DMS 273 treated with DMSO at 0.1 percent for 48 hours (cell line): ENCODE data around the gene ASB3.
"Not testable (repeated sequence)": the region's sequence is repeated elsewhere in the genome, so short reads cannot be mapped to it uniquely, and the experiment has no call there.

Experiments used
- DNase-seq: peaks from one replicate; lab custom pipeline; 2025; lab: John Stamatoyannopoulos, UW

The ASB3 gene

DNA sequence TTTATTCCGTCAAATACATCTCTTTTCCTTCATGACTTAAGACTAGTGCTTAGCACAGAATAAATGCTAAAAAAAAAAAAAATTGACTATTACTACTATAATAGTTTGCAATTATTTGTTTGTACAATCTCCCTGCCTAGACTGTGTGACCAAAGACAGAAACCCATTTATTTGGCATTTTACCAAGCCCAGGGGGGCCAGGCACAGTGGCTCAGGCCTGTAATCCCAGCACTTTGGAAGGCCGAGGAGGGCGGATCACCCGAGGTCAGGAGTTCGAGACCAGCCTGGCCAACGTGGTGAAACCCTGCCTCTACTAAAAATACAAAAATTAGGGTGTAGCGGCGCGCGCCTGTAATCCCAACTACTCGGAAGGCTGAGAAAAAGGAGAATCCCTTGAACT lies 1.4 kb downstream of the ASB3 start:
- DNase-seq: no peak

DNA sequence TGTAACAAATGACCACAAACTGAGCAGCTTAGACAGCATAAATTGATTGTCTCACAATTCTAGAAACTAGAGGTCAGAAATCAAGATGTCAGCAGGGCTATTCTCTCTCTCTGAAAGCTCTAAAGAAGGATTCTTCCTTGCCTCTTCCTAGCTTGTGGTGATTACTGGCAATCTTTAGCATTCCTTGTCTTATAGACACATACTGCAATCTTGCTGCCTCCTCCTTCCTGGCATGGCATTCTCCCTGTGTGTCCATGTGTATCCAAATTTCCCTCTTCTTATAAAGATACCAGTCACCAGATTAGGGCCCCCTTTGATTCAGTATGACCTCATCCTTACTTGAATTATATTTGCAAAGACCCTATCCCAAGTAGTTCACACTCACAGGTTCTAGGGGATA lies 2.3 kb downstream of the ASB3 start:
- no peak for DNase-seq

DNA sequence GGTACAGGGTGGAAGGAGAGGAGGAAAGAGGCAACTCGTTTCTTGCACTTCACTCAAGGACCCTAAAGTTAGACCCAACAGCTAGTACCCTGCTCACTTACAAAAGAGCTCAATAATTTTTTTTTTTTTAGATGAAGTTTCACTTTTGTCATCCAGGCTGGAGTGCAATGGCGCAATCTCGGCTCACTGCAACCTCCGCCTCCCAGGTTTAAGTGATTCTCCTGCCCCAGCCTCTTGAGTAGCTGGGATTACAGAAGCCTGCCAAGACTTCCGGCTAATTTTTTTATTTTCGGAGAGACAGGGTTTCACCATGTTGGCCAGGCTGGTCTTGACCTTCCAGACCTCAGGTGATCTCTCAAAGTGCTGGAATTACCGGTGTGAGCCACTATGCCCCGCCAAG lies 4.1 kb downstream of the ASB3 start:
- no peak for DNase-seq

DNA sequence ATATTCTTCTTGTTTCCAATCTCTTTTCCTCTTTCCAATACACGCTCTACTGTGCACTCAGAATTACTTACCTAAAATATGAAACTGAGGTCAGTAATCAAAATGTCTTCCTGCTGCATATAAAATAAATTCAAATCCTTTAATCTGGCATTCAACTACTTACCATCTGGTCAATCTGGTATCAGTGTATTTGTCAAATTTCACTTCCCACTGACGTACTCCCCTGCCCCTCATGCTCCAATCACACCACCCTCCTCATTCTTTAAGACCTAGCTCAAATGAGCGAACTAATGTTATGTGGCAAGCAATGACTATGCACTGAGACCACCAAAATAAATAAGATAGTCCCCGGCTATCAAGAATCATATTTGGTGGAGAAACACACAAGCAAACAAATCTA lies 6.7 kb downstream of the ASB3 start:
- DNase-seq: no peak

DNA sequence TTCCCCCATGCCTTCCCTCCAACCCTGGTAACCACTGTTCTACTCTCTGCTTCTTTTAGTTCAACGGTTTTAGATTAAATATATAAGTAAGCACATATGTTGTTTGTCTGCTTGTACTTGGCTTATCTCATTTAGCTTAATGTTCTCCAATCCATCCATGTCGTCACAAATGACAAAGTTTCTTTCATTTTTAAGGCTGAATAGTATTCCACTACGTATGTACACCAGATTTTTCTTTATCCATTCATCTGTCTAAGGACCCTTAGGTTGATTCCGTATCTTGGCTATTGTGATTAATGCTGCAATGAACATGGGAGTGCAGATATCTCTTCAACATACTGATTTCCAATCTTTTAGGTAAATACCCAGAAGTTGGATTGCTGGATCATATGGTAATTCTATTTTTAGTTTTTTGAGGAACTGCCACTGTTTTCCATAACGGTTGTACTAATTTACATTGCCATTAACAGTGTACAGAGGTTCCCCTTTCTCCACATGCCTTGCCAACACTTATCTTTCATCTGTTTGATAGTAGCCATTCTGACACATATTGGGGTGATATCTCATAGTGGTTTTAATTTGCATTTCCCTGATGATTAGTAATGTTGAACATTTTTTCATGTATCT lies 8.1 kb downstream of the ASB3 start:
- no peak for DNase-seq

DNA sequence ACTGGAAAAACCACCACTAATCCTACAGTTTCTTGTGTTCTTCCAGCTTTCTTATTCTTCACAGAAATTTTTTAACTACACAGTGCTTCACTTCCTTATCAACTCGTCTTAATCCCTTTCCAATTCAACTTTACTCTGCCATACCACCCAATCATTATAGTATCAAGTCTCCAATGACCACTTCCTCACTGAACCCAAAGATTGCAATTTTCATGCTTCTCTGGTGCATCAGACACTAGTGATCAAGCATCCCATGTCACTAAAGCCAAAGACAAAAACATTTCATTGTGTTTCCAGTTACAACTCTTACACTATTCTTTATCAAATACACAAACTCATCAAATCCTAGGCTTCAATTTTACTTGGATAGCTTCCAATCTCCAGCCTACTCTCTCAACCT lies 9.6 kb downstream of the ASB3 start:
- DNase-seq: no peak

DNA sequence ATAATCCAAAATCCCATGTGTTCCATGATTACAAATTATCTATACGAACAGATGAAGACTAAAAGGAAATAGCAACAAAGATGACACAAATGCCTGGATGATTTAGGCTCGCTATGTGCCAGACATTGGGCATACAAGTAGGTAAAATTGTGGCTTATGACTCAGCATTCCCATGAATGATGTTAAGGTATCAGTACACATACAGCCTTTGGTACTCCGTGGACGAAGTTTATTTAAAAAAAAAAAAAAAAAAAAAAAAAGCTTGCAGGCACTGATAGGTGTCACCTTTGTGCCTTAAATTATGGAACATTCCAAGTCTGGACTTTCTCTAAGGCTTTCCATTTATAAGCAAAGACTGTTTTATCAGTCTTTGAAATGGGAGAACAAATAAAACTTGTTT lies 16.5 kb downstream of the ASB3 start:
- no peak for DNase-seq

DNA sequence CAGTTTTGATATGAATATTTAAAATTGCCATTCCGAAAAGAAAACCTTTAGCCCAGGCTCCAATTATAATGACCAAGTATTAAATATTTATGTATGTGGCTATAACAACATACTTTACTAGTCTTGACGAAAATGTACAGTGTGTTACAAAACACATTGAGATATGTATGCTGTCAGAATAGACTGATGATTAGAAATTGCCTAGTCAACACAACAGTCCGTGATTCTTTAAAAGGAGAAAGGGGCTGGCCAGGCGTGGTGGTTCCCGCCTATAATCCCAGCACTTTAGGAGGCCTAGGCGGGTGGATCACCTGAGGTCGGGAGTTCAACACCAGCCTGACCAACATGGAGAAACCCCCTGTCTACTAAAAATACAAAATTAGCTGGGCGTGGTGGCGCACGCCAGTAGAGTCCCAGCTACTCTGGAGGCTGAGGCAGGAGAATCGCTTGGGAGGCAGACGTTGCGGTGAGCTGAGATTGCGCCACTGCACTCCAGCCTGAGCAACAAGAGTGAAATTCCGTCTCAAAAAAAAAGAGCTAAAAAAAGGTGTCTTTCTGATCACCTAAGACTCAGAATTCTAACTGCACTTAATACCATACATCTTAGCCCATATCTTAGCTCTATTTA lies 17.3 kb downstream of the ASB3 start:
- DNase-seq: no peak

DNA sequence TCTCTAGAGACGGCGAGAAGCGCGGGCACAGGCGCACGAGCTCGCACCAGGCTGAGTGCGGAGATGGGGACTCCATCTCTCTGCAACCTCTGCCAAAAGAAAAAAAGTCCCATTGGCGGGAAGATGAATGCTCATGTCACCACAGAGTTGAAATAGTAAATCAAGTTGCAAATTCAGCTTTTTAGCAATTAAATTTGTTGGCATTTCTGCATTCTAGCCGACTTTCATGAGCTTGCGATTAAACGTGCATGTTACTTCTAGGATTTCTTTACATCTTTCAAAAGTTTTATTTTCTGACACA lies 18.6 kb downstream of the ASB3 start:
- no peak for DNase-seq

DNA sequence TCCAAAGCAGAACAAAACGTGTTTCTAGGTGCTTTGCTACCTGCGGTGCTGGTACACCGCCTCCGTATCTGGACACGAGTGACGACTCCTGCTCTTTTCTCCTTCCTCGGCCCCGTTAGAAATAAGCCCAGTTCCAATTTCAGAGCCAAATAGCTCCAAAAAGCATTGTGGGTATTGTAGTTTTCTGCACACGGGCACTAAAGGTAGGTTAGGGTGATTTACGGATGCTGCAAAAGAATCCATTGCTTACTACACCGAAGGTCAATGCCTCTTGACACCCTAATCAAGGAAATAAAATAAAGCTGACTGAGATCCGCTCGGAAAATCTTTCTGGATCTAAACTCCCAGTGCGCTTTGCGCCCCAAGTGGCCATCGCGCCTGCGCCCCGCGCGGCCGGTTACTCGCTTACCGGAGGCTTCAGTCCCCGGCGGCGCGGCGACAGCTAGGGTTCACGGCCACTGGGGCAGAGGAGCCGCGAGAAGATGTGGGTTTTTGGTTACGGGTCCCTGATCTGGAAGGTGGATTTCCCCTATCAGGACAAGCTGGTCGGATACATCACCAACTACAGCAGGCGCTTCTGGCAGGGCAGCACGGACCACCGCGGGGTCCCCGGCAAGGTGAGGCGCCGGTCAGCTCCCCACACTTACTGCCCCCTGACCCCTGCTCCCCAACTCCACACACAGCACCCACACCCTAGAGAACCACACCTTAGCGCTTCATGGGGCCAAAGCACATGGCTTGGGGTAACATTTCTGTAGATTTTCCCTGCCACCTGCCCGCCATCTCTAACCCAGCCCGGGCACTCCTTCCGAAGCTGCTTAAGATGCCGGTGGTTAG lies 19.1 kb downstream of the ASB3 start, which contains the start of gene CHAC2:
CHAC2 (plus strand) TSS at position 400 of the 837 bp plus-strand sequence; CDS start at position 483, 83 bp downstream.
- peak; percentile 89 for DNase-seq

DNA sequence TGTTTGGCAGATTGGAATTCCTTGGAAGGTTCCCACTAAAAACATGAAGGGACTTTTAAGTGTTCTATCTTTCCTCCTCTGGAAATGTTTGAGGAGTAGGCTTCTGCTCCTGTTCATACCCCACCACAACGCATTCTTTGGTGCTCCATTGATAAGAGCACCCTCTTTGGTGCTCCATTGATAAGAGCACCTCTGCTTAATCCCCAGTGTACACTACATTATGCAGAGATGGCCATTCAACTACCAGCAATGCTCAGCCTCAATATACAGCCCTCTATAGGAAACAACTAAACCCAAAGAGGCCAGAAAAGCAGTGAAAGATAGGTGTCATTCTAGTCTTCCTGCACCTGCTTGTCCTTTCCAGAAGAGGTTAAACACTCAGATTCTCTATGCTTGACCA lies 21.0 kb downstream of the ASB3 start:
- no peak for DNase-seq

DNA sequence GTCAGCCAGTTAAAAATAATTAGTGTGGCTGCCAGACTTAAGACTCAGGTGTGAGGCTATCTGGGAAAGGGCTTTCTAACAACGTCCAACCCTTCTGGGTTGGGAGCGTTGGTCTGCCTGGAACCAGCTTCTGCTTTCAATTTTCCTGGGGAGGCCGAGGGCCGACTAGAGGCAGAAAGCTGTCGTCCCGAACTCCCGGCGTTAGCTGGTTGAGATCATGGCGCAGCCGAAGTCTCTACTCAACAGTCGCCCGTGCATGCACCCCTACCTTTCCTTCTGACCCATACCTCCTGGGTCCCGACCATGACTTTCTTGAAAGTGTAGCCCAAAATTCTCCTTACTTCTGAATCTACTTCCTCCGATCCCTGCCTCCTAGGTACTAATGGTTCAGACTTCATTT lies 29.5 kb downstream of the ASB3 start:
- DNase-seq: not testable (repeated sequence)

DNA sequence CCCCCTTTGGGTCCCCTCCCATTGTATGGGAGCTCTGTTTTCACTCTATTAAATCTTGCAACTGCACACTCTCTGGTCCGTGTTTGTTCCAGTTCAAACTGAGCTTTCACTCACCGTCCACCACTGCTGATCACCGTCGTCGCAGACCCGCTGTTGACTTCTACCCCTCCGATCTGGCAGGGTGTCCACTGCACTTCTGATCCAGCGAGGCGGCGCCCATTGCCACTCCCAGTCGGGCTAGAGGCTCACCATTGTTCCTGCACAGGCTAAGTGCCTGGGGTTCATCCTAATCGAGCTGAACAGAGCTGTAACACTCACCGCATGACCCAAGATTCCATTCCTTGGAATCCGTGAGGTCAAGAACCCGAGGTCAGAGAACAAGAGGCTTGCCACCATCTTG lies 30.1 kb downstream of the ASB3 start:
- DNase-seq: no peak

DNA sequence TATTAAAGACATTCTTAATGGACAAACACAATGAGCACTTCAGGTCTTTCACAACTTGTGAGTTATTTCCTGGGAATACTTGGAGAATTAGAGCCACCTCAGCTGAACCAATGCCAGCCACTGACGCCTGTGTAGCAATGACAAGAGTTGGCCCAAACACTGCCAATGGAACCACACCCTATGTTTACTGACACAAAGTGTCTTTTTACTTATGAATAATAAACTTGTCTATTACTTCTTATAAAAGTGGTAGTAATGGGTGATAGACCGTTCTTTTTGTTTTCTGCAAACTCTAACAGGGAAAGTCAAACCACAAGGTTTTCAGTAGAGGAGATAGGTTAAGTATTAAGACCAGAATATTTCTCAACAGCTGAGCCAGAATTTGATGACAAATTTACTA lies 31.6 kb downstream of the ASB3 start:
- no peak for DNase-seq

DNA sequence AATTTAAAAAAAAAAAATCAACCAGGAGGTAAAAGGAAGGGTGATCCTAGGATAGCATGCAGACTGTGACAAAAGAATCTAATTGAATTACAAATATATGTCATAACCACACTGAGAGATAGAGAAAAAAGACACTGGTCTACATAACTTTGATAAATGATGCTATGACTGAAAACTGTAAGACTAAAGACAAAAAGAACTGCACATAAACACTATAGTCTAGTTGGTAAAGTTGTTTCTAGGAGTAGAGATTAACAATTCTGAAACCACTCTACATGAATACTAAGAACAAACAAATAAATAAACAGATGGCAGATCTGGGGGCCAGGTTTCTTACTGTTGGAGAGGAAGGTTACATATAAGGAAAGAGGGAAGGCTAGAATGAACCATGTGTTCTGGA lies 33.7 kb downstream of the ASB3 start:
- DNase-seq: no peak

DNA sequence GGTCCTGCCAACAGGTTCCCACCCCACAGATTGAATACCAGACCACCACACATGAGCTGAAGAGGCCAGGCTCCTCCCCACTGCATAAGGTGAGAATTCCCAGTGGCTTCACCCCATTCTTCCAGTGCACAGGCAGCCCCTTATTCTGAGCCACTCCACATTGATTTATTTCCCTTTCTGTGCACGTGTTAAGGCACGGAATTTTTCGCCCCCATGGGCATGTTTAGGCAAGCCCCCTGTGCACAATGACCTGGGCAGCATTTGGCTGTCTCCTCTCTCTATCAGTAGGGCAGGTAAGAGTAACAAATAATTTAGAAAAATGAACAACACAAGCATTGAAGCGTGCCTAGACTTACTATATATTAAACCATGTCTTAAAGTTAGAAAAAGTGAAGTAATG lies 34.4 kb downstream of the ASB3 start:
- no peak for DNase-seq

DNA sequence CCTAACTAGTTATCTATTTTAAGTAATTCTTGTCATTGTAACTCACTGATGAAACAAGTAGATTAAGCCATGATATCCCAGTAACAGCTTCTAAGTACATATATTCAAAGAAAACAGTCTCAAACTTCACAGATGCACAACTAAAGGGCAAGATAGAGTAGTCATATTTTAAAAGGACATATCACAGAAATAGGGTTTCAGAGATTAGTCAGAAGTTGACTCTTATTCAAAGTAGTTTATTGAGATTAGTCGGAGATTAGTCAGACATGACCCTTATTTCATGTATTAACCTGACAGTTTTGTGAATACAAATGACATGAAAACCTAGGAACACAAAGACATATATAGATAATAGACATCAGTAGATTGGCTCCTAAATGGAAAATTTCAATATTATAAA lies 35.0 kb downstream of the ASB3 start:
- no peak for DNase-seq

DNA sequence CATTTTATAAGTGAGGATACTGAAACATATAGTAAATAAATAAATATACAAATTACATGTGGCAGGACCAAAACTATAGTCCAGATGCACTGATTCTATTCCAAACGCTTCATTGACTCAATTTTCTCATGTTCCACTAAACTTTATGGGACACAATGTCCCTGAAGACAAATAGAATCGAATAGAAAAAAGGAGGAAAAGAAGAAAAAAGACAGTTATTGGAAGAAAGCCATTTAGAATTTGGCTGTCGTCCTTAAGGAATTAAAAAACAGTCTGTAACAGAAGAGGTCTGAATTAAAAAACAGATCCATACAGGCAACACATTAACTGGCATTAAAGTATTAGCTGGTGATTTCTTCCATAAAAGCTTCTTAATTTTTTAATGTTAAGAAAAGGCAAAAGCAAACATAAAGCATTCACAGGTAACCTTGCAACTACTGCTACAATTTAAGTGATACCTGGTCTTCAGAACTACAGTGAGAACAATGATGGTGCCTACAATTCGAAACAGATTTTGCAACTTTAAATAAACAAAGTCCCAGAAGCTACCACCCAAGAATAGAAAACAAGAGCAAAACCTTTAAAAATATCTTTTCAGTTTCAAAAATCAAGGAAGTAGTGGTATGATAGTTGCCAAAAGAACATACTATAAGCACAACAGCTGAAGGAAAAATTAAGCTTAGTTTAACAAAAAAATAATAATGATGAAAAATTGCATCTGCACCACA lies 36.5 kb downstream of the ASB3 start:
- no peak for DNase-seq

DNA sequence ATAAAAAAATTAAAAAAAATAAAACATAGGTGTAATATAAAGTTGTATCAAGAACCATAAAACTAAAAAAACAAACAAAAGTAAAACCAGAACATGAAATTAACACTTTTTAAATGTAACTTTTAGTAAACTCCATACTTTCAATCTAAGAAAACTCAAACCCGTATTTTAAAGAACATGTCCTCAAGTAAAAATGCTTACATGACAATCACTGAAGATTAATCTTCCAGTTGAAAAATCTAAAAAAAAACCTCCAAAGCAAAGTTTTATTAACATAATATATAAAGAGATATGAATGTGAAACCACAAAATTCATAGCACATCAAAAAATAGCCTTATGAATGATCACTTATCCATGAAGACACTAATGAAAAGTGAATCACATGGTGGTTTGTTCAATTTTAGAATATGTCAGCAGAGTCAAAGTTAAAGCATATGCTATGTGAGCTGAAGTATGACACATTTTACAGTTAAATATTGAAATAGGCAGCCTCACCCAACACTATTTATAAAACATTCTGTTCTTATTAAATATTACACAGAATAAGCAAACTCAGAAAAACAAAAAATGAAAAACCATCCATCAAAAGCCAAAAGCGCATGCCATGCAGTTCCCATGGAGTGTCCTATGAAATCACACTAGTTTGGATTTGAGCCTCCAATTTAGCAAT lies 42.2 kb downstream of the ASB3 start:
- no peak for DNase-seq

DNA sequence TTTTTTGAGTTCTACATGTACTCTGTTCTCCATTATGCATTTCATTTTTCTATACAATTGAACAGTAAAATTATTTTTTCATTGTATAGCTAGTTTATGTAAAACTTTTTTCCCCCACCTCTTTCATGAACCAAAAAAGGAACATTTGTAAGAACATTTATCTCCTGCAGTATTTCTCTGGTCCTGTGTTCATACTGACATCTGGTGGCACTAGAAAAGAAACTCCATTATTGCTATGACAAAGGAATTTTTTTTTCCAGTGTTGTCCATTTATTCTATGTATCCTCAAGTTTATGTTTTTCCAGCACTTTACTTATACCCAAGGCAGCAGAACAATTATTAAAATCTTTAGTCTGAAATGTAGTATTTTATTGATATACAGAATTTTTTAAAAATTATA lies 46.6 kb downstream of the ASB3 start:
- peak; percentile 14 for DNase-seq

DNA sequence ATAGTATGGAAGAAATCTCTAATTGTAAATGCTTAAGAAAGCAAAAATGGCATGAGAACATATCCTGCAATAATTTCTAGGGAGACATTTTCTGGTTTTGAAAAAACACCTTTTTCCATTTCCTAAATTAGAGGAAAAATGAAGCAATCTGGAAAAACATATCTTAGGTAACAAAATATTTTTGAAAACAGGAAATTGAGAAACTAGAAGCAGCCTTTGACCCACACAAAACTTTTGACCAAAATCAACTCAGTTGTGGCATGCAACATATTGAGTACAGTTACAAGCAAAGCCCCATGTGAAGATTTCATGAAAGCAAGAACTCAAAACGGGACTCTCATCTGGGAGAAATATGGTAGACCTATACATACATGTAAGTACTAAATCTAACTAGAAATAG lies 47.7 kb downstream of the ASB3 start:
- no peak for DNase-seq

DNA sequence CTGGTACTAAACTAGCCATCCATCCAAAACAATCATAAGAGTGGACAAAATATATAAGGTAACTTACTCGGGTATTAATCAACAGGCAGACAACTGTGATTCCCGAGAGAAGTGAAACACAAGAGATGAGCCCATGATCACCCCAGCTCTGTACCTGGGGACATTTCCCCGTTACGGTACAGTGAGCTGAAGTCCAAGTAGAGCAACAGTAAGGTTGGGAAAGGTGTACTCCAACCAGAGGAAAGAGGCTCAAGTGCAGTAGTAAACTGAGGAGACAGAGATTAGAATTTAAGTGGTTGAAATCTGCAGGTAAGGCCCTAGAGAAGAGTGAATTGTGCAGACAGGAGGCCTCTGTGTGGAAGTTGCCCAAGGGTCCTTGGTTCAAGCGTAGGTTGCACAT lies 49.7 kb downstream of the ASB3 start:
- no peak for DNase-seq
